GM19351 (cell line): Measurements from ENCODE around the gene ZDHHC16.

Experiments
- ATAC-seq: cut with Tn5 transposase; IDR thresholded peaks from one replicate; pipeline ENCODE4 v1.9.1; 2021; ENCODE audit warnings: mild to moderate bottlenecking, moderate library complexity; ENCODE audit not compliant: unreplicated experiment

Gene ZDHHC16

GRCh38 chr10:97506199-97506991, 60.4 kb downstream of the ZDHHC16 start:
- ATAC-seq = peak; percentile 58
